Right kidney (tissue), 1 donor: ENCODE data around the gene GALNT13.
A peak's percentile ranks its signal among the peaks of the same experiment; 100 is the strongest.

Experiments used
- DNase-seq: peaks from one replicate; pipeline ENCODE4 v3.0.0-alpha.2; 2016

GALNT13 gene

GRCh38 chr2:154324601-154325000 lies 452.9 kb downstream of the GALNT13 start:
- DNase-seq, result no peak

GRCh38 chr2:154329510-154329909 lies 457.8 kb downstream of the GALNT13 start:
- no peak for DNase-seq

DNA sequence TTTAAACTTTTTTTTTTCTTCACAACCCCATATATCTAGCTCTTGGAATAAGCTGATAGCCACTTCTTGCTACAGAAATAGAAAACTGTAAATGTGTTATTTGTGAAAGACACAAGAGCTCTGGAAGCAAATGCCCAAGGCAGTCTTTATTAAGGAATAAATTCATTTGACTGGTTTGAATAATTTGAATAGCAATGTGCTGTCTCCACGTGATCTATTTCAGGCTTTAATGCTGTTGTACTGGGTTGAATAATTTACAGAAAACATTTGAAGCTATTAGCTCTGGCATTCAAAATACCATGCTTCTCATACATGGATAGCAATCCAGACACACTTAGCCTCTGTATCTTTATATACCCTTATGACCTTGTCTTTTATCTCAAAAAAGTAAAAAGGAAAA lies 460.1 kb downstream of the GALNT13 start:
- no peak for DNase-seq

DNA sequence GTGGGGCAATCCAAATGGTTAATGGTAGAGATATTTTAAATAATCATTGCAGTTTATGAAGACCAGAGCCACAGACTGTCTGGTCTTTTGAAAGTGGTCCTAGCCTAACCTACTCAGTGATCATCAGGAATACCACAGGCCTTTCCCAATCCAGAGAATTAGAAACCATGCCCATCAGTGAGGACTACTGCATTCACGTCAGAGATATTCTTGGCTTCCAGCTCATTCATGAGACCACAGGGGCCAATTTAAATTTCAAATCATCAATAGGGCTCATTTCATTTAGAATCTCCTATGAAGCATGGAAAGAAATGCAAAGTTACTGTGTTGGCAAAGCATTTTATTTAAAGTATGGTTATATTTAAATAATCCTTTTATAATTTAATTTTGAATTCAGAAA lies 464.5 kb downstream of the GALNT13 start:
- DNase-seq, result no peak

DNA sequence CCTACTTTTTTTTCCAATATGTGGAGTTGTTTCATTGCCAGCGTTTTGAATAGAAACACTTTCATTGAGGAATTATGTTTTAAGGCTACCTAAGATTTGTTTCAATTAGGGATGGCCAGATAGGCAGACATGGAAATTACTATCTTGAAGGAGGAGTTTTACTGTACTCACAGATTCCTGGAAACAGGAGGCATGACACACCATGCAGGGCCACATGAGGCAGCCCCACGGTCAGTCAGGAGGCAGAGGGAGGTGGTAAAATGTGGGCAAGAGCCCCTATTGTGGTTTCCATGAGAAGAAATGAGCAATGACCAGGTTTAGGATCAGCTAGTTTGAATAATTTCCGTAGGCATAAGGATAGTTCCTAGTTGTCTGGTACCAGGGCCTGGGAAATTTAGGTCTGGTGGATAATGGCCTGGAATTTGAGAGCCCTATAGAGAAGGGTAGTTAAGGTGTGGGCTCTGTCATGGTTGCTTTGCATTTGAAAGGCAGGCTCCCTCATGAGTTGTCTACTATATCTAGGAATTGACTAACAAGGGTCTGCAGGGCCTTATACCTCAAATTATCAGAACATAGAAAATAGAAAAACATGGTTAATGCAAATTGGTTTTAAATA lies 466.7 kb downstream of the GALNT13 start:
- no peak for DNase-seq

- DNase-seq, result no peak
Measured at GRCh38 chr2:154343282-154343681, 471.6 kb downstream of the GALNT13 start.

DNA sequence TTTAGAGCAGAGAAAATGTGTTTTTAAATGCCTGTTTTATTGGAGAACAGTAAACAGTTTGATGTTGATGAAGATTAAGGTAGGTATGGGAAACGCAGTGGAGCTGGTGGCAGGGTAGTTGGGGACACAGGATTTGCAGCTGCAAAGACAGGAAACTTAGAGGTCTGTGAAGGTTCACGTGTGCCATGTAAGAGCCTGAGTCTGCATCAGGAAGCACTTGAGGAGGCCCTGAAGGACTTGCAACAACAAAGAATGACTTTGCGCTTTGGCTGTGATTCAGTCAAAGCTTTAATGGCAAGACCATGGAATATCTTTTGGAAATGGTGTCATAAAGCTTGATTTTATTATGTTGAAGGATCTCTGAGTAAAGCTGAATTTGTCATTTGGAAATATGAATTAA lies 479.2 kb downstream of the GALNT13 start:
- no peak for DNase-seq

DNA sequence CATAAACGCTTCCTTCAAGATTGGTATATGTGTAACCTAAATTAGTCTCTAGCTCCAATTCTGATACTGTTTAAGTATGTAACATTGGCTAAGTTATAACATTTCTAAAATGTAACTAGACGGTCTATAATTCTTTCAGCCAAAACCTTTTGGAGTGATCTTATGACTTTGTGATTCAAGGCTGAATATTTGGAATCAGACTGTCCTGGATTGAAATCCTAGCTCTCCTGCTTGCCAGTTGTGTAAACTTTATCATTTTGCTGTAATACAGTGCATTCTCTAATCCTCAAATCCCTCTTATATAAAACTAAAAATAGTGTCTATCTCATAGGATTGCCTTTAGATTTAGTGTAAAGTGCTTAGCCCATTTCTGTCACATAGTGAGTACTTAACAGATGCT lies 489.6 kb downstream of the GALNT13 start:
- DNase-seq, result no peak

DNA sequence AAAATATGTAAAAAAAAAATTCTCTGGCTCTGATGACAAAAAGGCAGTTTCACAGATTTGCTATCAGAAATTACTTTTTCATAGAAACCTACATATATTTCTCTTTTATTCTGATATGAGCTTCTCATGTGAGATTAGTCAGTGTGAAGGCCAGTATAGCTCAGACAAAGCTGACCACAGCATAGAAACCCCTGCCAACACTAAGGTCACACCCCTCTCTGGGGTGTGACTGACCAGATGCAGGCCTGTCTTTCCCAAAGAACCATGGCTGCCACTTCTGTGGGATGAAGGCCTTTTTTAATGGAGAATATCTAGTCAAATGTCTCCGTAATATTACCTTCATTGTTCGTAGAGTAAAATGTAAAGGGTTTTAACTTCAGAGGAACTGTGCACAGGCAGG lies 496.4 kb downstream of the GALNT13 start:
- no peak for DNase-seq

GRCh38 chr2:154370873-154371272 lies 499.2 kb downstream of the GALNT13 start:
- no peak for DNase-seq

GRCh38 chr2:154374416-154374815 lies 502.7 kb downstream of the GALNT13 start:
- DNase-seq, result no peak

GRCh38 chr2:154375579-154375931 lies 503.8 kb downstream of the GALNT13 start:
- peak; percentile 33 for DNase-seq

DNA sequence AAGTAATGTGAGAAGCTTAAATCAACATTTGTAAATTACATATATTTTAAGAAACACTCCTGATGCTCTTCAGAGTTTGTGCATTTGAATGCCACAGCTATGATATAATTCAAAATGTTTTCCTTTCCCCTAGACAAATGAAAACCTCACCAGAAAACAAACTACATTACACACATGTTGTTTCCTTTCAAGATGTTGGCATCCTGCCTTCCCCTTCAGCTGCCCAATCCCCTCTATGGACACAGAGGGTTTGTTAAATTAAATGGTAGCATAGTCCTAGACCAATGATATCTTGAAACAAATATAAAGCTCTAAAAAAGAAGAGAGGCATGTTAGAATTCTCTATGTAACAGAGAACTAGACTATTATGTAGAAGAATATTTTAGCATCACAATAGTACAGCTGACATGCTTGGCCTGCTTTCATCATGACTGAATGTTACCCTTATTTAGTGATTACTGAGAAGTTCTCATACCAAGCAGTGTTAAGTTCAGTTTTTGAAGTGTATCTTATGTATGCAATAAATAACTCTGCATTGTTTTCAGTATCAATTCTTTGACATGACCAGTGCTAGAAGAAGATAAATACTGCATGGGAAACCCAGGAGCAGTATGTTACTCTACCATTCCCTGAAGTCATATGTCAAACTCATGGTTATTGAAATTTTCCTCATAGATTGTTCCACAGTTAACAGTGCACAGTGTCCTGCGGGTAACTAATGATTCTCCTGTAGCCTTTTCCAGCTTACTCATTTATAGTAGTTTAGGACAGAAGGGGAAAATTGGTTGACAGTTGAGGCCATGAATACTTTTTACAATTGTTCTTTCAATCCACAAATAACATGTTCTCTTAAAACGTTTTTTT lies 510.4 kb downstream of the GALNT13 start:
- no peak for DNase-seq

GRCh38 chr2:154386186-154386585 lies 514.5 kb downstream of the GALNT13 start:
- DNase-seq, result no peak

DNA sequence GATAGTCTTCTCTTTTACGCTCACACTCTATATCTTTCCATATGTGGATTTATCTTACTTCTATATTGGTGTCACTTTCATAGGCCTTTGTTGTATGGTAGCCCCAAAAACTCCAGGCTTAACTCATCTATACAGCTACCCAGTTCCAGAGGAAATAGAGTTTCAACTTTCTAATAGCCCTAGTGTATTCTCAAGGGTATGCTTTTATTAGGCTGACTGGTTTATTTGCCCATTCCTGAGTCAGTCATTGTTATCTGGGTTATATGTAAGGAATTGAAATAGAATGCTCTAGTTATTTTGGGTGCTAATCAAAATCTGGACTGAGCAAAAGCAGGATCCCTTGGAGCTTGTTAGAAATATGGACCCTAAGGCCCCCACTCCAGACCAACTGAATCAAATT lies 519.3 kb downstream of the GALNT13 start:
- no peak for DNase-seq

- DNase-seq, result no peak
Measured at GRCh38 chr2:154392256-154392655, 520.5 kb downstream of the GALNT13 start.

DNA sequence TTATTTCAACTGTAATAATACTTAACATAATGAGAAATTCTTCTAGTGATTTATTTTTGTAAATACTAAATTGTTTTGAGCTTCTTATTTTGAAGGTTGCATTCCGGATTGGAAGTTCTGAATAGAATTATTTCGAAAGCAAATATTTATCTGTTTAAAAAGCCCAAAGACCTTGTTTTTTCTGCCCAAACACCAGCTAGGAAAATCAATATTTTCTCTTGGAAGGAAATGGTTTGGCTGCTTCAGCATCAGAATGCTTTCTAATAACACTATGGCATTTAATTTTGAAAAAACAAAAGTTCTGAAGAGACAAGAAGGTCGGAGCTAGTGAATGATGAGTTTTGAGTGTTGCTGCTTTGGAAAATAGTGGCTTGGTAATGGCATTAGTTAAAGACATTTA lies 522.9 kb downstream of the GALNT13 start:
- DNase-seq, result no peak

- DNase-seq, result no peak
Measured at GRCh38 chr2:154400563-154401290, 529.0 kb downstream of the GALNT13 start.

DNA sequence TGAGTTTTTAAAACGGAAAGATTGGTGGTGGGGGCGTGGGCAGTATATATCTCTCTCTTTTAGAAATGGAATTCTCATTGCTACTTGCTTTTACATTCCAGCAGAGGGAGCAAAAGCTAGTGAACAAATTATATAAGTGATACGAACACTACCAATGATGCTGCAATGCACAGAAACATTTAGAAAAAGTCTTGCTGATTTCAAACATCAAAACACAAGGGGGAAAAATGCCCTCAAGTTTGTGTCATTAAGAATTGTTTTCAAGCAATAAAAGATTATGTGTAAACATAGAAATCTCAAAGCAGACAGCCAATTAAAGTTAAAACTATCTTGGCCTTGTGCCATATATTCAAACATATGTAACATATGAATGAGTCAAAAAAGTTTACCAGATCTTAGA lies 530.5 kb downstream of the GALNT13 start:
- DNase-seq, result peak; percentile 7

DNA sequence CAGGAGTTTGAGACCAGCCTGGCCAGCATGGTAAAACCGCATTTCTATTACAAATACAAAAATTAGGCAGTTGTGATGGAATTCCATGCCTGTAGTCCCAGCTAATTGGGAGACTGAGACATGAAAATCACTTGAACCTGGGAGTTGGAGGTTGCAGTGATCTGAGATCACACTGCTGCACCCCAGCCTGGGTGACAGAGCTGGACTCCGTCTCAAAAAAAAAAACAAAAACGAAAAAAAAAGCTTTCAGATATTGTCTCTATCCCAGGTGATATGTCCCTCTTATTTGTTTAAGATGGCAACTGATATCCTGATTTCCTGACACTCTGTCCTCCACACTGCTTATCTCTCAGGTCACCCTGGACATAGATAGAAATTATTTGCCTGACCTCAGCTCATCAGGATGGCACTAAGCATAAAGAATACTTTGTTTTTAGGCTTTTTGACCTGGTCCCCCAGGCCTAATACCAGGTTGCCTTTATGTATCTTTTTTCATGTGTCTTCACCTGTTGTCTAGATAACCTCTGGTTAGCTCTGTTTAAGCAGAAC lies 531.6 kb downstream of the GALNT13 start:
- DNase-seq, result no peak

DNA sequence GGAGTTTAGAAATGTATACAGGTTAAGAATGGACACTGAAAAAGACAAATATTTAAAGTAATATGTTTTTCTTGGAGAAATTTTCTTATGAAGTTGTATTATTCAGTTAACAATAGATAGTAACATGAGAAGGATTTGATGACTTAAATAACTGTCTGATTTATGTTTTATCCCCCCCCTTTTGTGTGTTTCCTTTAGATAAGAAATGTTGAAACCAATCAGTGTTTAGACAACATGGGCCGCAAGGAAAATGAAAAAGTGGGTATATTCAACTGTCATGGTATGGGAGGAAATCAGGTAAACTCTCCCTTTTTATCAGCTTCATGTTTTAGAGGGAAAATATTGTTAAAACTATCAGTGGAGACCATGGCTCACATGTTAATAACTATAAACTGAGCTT lies 537.1 kb downstream of the GALNT13 start:
- no peak for DNase-seq

GRCh38 chr2:154422251-154422650 lies 550.5 kb downstream of the GALNT13 start:
- DNase-seq, result no peak

DNA sequence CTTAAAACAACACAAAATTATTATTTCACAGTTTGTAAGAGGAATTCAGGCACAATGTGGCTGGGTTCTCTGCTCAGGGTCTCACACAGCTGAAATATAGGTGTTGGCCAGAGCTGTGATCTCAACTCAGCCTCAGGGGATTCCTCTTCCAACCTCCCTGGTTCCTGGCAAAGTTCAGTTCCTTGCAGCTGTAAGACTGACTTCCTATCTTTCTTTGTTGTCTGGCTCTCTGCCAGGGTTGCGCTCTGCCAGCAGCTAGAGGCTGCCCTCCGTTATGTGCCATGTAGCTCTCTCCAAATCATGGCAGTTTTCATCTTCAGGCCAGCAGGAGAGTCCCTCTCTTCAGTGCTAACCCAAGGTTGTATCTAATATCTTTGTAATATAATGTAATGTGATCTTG lies 554.3 kb downstream of the GALNT13 start:
- no peak for DNase-seq
